Esophagus muscularis mucosa (tissue), 4 donors: ENCODE results near the gene SNRNP70. TPM values are rescaled to one million over a fixed set of nuclear protein-coding genes. Genes with fewer than 3 reads are reported as not detected.

Experiments used
- DNase-seq: peaks from one replicate; pipeline ENCODE4 v3.0.0-alpha.2; 2017; ENCODE audit errors: extremely low spot score
- H3K27ac ChIP-seq, 4 donors: fragments of 200-600 bp; sonication (generic); replicated peaks in 1 of 4; 1 replicate in 3 of 4; 2 replicates in 1 of 4; pipeline ENCODE4 v1.5.1; 2016 to 2019; ENCODE audit warnings: mild to moderate bottlenecking in 1 of 4
- H3K27me3 ChIP-seq, 4 donors: fragments of 200-600 bp; sonication (generic); one replicate each; pipeline versions ENCODE4 v1.5.1 to v1.6.0; 2016 to 2019
- H3K36me3 ChIP-seq, 4 donors: fragments of 200-600 bp; sonication (generic); one replicate each; pipeline ENCODE4 v1.5.1; 2016 to 2019
- H3K4me1 ChIP-seq, 4 donors: fragments of 200-600 bp; sonication (generic); one replicate each; pipeline ENCODE4 v1.5.1; 2016 to 2019
- H3K4me3 ChIP-seq, 4 donors: fragments of 200-600 bp; sonication (generic); 1 replicate in 2 of 4; 2 replicates in 2 of 4; pipeline ENCODE4 v1.5.1; 2016 to 2019; ENCODE audit warnings: mild to moderate bottlenecking in 4 of 4, moderate library complexity in 1 of 4
- H3K9me3 ChIP-seq, 4 donors: fragments of 200-600 bp; sonication (generic); 1 replicate in 3 of 4; 2 replicates in 1 of 4; pipeline ENCODE4 v1.5.1; 2016 to 2019
- CTCF ChIP-seq, 3 experiments: fragments of 200-600 bp in 2 of 3; fragments of 450-650 bp in 1 of 3; sonication (generic) in 2 of 3; IDR thresholded peaks; one replicate each; pipeline ENCODE4 v1.5.1; 2017 to 2019; ENCODE audit warnings: antibody characterized with exemption in 3 of 3, mild to moderate bottlenecking in 2 of 3, moderate library complexity in 1 of 3
- EP300 ChIP-seq: sonication (generic); formaldehyde crosslinking; IDR thresholded peaks from one replicate; pipeline ENCODE4 v1.6.1; 2017; ENCODE audit warnings: antibody characterized with exemption
- POLR2A ChIP-seq: fragments of 450-650 bp; IDR thresholded peaks from one replicate; pipeline ENCODE4 v1.6.1; 2017; ENCODE audit warnings: antibody characterized with exemption, moderate library complexity, mild to moderate bottlenecking, low read depth
- POLR2AphosphoS5 ChIP-seq, 2 donors: sonication (generic); formaldehyde crosslinking; IDR thresholded peaks; one replicate each; pipeline ENCODE4 v1.6.1; 2017; ENCODE audit warnings: antibody characterized with exemption in 2 of 2
- WGBS: methylation state at CpG from one replicate; pipeline ENCODE4 v1.1.5; 2018; 5-methylcytosine and 5-hydroxymethylcytosine counted together
- intact Hi-C: fragments of 100-400 bp; cut with DNase I; formaldehyde crosslinking; loops from one replicate; pipeline ENCODE4 v1.15.1; 2023
- total RNA-seq, 4 donors: library from RNA; depleted of rRNA; stranded (reverse); fragments of >200 nt; gene quantifications; one replicate each; pipeline versions ENCODE4 v1.1.0 to v1.2.1, GENCODE V29; 2016

The SNRNP70 gene
- total RNA-seq, 4 donors from 2014 or later: 101 to 209 (median 145) TPM

GRCh38 chr19:49104229-49104864 is 19.1 kb downstream of the SNRNP70 start:
- no peaks in the 10 kb centered on the region for H3K27me3 ChIP-seq
- TF ChIP-seq POLR2A (no peak), POLR2AphosphoS5 (IDR thresholded peaks at IDR 0.05) (no peak), EP300 (no peak), CTCF (IDR thresholded peaks at IDR 0.05) (no peak)
- no peak for DNase-seq
- H3K27ac ChIP-seq: no peak overlapping the region
- peaks cover 0 to 9% (median 2%) of the 10 kb centered on the region in 4 donors for H3K4me1 ChIP-seq
- intact Hi-C loops: no loop called here
- H3K9me3 ChIP-seq: no peaks in the 10 kb centered on the region
- peaks cover 85 to 99% (median 98%) of the 10 kb centered on the region in 4 donors for H3K36me3 ChIP-seq
- H3K4me3 ChIP-seq: no peak overlapping the region
- 72% methylated on average over 29 of the region's 30 CpGs for WGBS

GRCh38 chr19:49106648-49107135 is 21.4 kb downstream of the SNRNP70 start:
- peaks cover 68 to 76% (median 75%) of the 10 kb centered on the region in 4 donors for H3K36me3 ChIP-seq
- no peak overlapping the region for H3K27ac ChIP-seq
- no peaks in the 10 kb centered on the region for H3K27me3 ChIP-seq
- H3K9me3 ChIP-seq: no peaks in the 10 kb centered on the region
- WGBS: 62% methylated on average over 12 of the region's 12 CpGs
- TF ChIP-seq CTCF (IDR thresholded peaks at IDR 0.05): peak; percentile 66 to 83 (median 68)
- no peak for TF ChIP-seq POLR2A
- intact Hi-C loops: no loop called here
- no peak overlapping the region for H3K4me3 ChIP-seq
- H3K4me1 ChIP-seq: peaks cover 10 to 22% (median 14%) of the 10 kb centered on the region in 4 donors
- DNase-seq: no peak

- Histone ChIP-seq H3K9me3 (no peaks in the 10 kb centered on the region), H3K27ac (no peak overlapping the region), H3K4me1 (peaks cover 10 to 22% (median 14%) of the 10 kb centered on the region in 4 donors), H3K27me3 (no peaks in the 10 kb centered on the region), H3K4me3 (no peak overlapping the region), H3K36me3 (peaks cover 57 to 64% (median 64%) of the 10 kb centered on the region in 4 donors)
- no peak for DNase-seq
- 93% methylated on average over 92 of the region's 93 CpGs for WGBS
- intact Hi-C loops: no loop called here
- TF ChIP-seq CTCF (IDR thresholded peaks at IDR 0.05) (no peak), EP300 (no peak), POLR2A (no peak)
These were observed 22.6 kb downstream of the SNRNP70 start for GRCh38 chr19:49107625-49108459.

- Histone ChIP-seq H3K4me3 (no peak overlapping the region), H3K9me3 (no peaks in the 10 kb centered on the region), H3K27me3 (no peaks in the 10 kb centered on the region), H3K27ac (no peak overlapping the region), H3K4me1 (peaks cover 18 to 33% (median 20%) of the 10 kb centered on the region in 4 donors), H3K36me3 (peaks cover 47 to 52% (median 52%) of the 10 kb centered on the region in 4 donors)
- 70% methylated on average over 5 of the region's 5 CpGs for WGBS
- DNase-seq: no peak
- intact Hi-C loops: no loop called here
- TF ChIP-seq EP300: no peak
- no peak for TF ChIP-seq CTCF (IDR thresholded peaks at IDR 0.05)
- TF ChIP-seq POLR2AphosphoS5 (IDR thresholded peaks at IDR 0.05): no peak
These were observed 23.8 kb downstream of the SNRNP70 start for GRCh38 chr19:49109051-49109450.
